Right forelimb (tissue), 1 donor: ENCODE data around the gene PPIL6.

ENCODE experiments used
- DNase-seq: peaks from one replicate; pipeline ENCODE4 v3.0.0-alpha.2; 2018

The PPIL6 gene

GRCh38 chr6:109360791-109361190 lies 79.6 kb downstream of the PPIL6 start:
- no peak for DNase-seq

- no peak for DNase-seq
These were observed 80.1 kb downstream of the PPIL6 start for GRCh38 chr6:109360281-109360680.

GRCh38 chr6:109359248-109359647 lies 81.2 kb downstream of the PPIL6 start:
- no peak for DNase-seq

- no peak for DNase-seq
These were observed 82.2 kb downstream of the PPIL6 start for GRCh38 chr6:109358204-109358603.

- no peak for DNase-seq
These were observed 84.2 kb downstream of the PPIL6 start for GRCh38 chr6:109356237-109356636.

GRCh38 chr6:109351231-109352130 lies 88.9 kb downstream of the PPIL6 start:
- DNase-seq = no peak

GRCh38 chr6:109349419-109349987 lies 90.9 kb downstream of the PPIL6 start:
- DNase-seq = no peak

- DNase-seq = no peak
These were observed 92.2 kb downstream of the PPIL6 start for GRCh38 chr6:109348226-109348625.

GRCh38 chr6:109347779-109348178 lies 92.6 kb downstream of the PPIL6 start:
- DNase-seq = no peak

GRCh38 chr6:109345986-109346385 lies 94.4 kb downstream of the PPIL6 start:
- no peak for DNase-seq

GRCh38 chr6:109344226-109344625 lies 96.2 kb downstream of the PPIL6 start:
- no peak for DNase-seq

- DNase-seq = no peak
These were observed 96.9 kb downstream of the PPIL6 start for GRCh38 chr6:109343518-109343917.

- DNase-seq = no peak
These were observed 97.5 kb downstream of the PPIL6 start for GRCh38 chr6:109342911-109343310.

- DNase-seq = no peak
These were observed 97.9 kb downstream of the PPIL6 start for GRCh38 chr6:109342506-109342905.

- DNase-seq = no peak
These were observed 99.6 kb downstream of the PPIL6 start for GRCh38 chr6:109340811-109341210.
